SU-DHL-6 (cell line): ENCODE measurements around the gene SNX9.

Experiments
- EZH2phosphoT487 ChIP-seq: fragments of 200-600 bp; sonication (generic), shearing (Covaris generic); conservative IDR thresholded peaks from 2 replicates; pipeline ENCODE4 v1.6.1; 2018; ENCODE audit warnings: mild to moderate bottlenecking, antibody characterized with exemption, low read length, moderate library complexity, mixed read lengths
- TF ChIP-seq, protein P1 (sequence below): fragments of 200-600 bp; sonication (generic); IDR thresholded peaks from one replicate; pipeline ENCODE4 v1.5.1; 2017; ENCODE audit warnings: antibody characterized with exemption, mild to moderate bottlenecking, low read length, moderate library complexity; ENCODE audit not compliant: insufficient read depth, poor library complexity, severe bottlenecking

DNA sequence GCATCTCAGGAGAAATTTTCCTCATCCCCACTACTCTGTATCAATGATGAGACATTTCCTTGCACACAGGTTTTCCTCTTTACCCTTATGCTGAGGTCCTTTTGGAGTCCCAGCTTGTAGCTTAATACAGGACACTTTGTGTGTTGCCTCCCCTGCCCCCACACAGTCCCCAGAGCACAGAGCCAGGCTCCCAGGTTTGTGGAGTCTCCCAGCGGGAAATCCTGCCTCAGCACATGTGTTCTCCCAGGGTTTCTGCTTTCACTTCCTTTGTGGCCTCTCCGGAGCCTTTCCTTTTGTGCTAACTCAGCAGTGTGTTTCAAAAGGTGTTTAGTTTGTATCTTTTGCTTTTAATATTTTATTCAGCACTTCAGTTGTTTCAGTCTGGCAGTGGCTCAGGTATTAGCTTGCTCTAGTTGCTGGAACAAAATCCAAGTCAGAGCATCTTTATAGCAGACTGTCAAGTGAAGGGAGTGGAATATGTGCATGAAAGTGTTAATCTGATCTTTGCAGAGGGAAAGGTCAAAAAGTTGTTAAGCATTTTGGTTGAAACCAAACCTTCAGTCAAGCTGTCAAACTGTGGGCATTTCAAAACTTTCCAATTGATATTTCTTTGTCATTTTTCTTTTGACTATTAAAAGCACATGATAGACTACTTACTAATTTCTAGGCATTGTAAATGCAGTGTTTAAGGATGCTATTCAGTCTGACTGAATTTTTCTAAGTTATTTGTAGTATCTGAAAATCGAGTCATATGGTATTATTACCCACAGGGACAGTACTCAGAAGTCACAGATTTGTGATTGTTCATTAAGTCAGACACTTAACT lies 8.6 kb downstream of the SNX9 start:
- TF ChIP-seq, protein P1, sequence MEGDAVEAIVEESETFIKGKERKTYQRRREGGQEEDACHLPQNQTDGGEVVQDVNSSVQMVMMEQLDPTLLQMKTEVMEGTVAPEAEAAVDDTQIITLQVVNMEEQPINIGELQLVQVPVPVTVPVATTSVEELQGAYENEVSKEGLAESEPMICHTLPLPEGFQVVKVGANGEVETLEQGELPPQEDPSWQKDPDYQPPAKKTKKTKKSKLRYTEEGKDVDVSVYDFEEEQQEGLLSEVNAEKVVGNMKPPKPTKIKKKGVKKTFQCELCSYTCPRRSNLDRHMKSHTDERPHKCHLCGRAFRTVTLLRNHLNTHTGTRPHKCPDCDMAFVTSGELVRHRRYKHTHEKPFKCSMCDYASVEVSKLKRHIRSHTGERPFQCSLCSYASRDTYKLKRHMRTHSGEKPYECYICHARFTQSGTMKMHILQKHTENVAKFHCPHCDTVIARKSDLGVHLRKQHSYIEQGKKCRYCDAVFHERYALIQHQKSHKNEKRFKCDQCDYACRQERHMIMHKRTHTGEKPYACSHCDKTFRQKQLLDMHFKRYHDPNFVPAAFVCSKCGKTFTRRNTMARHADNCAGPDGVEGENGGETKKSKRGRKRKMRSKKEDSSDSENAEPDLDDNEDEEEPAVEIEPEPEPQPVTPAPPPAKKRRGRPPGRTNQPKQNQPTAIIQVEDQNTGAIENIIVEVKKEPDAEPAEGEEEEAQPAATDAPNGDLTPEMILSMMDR: no peak
- TF ChIP-seq EZH2phosphoT487: no peak
